Measurements from ENCODE around the gene STH.

DNA sequence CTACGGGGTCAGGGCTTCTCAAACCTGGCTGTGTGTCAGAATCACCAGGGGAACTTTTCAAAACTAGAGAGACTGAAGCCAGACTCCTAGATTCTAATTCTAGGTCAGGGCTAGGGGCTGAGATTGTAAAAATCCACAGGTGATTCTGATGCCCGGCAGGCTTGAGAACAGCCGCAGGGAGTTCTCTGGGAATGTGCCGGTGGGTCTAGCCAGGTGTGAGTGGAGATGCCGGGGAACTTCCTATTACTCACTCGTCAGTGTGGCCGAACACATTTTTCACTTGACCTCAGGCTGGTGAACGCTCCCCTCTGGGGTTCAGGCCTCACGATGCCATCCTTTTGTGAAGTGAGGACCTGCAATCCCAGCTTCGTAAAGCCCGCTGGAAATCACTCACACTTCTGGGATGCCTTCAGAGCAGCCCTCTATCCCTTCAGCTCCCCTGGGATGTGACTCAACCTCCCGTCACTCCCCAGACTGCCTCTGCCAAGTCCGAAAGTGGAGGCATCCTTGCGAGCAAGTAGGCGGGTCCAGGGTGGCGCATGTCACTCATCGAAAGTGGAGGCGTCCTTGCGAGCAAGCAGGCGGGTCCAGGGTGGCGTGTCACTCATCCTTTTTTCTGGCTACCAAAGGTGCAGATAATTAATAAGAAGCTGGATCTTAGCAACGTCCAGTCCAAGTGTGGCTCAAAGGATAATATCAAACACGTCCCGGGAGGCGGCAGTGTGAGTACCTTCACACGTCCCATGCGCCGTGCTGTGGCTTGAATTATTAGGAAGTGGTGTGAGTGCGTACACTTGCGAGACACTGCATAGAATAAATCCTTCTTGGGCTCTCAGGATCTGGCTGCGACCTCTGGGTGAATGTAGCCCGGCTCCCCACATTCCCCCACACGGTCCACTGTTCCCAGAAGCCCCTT is 10.9 kb downstream of the STH start:
- no peak for TF ChIP-seq CTCF (IDR thresholded peaks at IDR 0.05 in 8 of 11, conservative IDR thresholded peaks at IDR 0.05 in 3 of 11)
- no peak for TF ChIP-seq POLR2A (IDR thresholded peaks at IDR 0.05)
